Esophagus (tissue), 2 donors: ENCODE data around the gene ADAMTS17. TPM values are rescaled to one million over a fixed set of nuclear protein-coding genes. Genes with fewer than 3 reads are reported as not detected.

Experiments used
- H3K27ac ChIP-seq, 2 donors: one replicate each; pipeline ENCODE4 v1.5.1; 2013; ENCODE audit warnings: low read depth in 2 of 2, mild to moderate bottlenecking in 2 of 2, inconsistent platforms in 1 of 2, low read length in 1 of 2, moderate library complexity in 1 of 2
- H3K27me3 ChIP-seq, 2 donors: one replicate each; pipeline ENCODE4 v1.6.1; 2013; ENCODE audit warnings: low read length in 2 of 2, control low read depth in 1 of 2, mild to moderate bottlenecking in 1 of 2; ENCODE audit not compliant: insufficient read depth in 2 of 2, control insufficient read depth in 1 of 2
- H3K36me3 ChIP-seq, 2 donors: one replicate each; pipeline ENCODE4 v1.6.1; 2013; ENCODE audit warnings: low read length in 1 of 2; ENCODE audit not compliant: control insufficient read depth in 2 of 2, insufficient read depth in 2 of 2
- H3K4me1 ChIP-seq, 2 donors: one replicate each; pipeline ENCODE4 v1.6.1; 2013; ENCODE audit warnings: low read length in 1 of 2; ENCODE audit not compliant: control insufficient read depth in 2 of 2, insufficient read depth in 2 of 2
- H3K4me3 ChIP-seq, 2 donors: one replicate each; pipeline ENCODE4 v1.5.1; 2013; ENCODE audit warnings: low read length in 2 of 2, mild to moderate bottlenecking in 2 of 2, low read depth in 1 of 2, moderate library complexity in 1 of 2
- H3K9me3 ChIP-seq, 2 donors: one replicate each; pipeline ENCODE4 v1.6.1; 2013; ENCODE audit warnings: mild to moderate bottlenecking in 2 of 2, low read depth in 1 of 2, low read length in 1 of 2, moderate library complexity in 1 of 2; ENCODE audit not compliant: control insufficient read depth in 2 of 2, insufficient read depth in 1 of 2
- whole genome bisulfite sequencing, 2 donors: extraction: QIAGEN DNeasy Blood & Tissue Kit; methylation state at CpG; one replicate each; pipeline ENCODE4 v1.1.7; 2013; 5-methylcytosine and 5-hydroxymethylcytosine counted together
- polyA plus RNA-seq, 2 donors: library from polyadenylated mRNA; stranded (reverse); fragments of 200-250 nt; gene quantifications; one replicate each; pipeline ENCODE4 v1.2.3, GENCODE V29; 2013
- donor health status: healthy with polysubstance abuse.
- donor health status: Bipolar disorder and iron deficiency.

ADAMTS17 gene
- polyA plus RNA-seq, 2 donors = 2.1 to 6.9 TPM

GRCh38 chr15:100306098-100306497, 35.7 kb downstream of the ADAMTS17 start:
- Histone ChIP-seq H3K36me3 (no peaks in the 10 kb centered on the region), H3K4me1 (peaks cover 8 to 11% of the 10 kb centered on the region in 2 donors), H3K27ac (no peak overlapping the region), H3K27me3 (no peaks in the 10 kb centered on the region), H3K9me3 (no peaks in the 10 kb centered on the region), H3K4me3 (no peak overlapping the region)
- WGBS, 2 donors = 96 to 98% methylated on average over 8 of the region's 8 CpGs

GRCh38 chr15:100301910-100302431, 39.8 kb downstream of the ADAMTS17 start:
- Histone ChIP-seq H3K4me1 (no peaks in the 10 kb centered on the region), H3K9me3 (peaks cover 0 to 2% of the 10 kb centered on the region in 2 donors), H3K36me3 (no peaks in the 10 kb centered on the region), H3K27me3 (no peaks in the 10 kb centered on the region), H3K4me3 (no peak overlapping the region), H3K27ac (no peak overlapping the region)
- WGBS, 2 donors = 74 to 76% methylated on average over 2 of the region's 2 CpGs

- Histone ChIP-seq H3K4me3 (no peak overlapping the region), H3K27ac (no peak overlapping the region), H3K36me3 (no peaks in the 10 kb centered on the region), H3K4me1 (no peaks in the 10 kb centered on the region), H3K27me3 (no peaks in the 10 kb centered on the region), H3K9me3 (peaks cover 0 to 2% of the 10 kb centered on the region in 2 donors)
- 90 to 91% methylated on average over 7 of the region's 7 CpGs for WGBS, 2 donors
These were observed 43.5 kb downstream of the ADAMTS17 start for GRCh38 chr15:100298257-100298656.

GRCh38 chr15:100297812-100298211, 44.0 kb downstream of the ADAMTS17 start:
- no peaks in the 10 kb centered on the region for H3K27me3 ChIP-seq
- no peak overlapping the region for H3K27ac ChIP-seq
- no peaks in the 10 kb centered on the region for H3K36me3 ChIP-seq
- no peak overlapping the region for H3K4me3 ChIP-seq
- 85% methylated on average over 9 of the region's 9 CpGs for WGBS, 2 donors
- H3K4me1 ChIP-seq = no peaks in the 10 kb centered on the region
- peaks cover 0 to 2% of the 10 kb centered on the region in 2 donors for H3K9me3 ChIP-seq

- Histone ChIP-seq H3K4me3 (no peak overlapping the region), H3K27ac (no peak overlapping the region), H3K27me3 (no peaks in the 10 kb centered on the region), H3K36me3 (no peaks in the 10 kb centered on the region), H3K4me1 (no peaks in the 10 kb centered on the region), H3K9me3 (peaks cover 0 to 2% of the 10 kb centered on the region in 2 donors)
- 91 to 96% methylated on average over 8 of the region's 8 CpGs for WGBS, 2 donors
These were observed 45.7 kb downstream of the ADAMTS17 start for GRCh38 chr15:100295939-100296565.

GRCh38 chr15:100292010-100292409, 49.8 kb downstream of the ADAMTS17 start:
- Histone ChIP-seq H3K27me3 (no peaks in the 10 kb centered on the region), H3K9me3 (no peaks in the 10 kb centered on the region), H3K27ac (no peak overlapping the region), H3K4me3 (no peak overlapping the region), H3K36me3 (no peaks in the 10 kb centered on the region), H3K4me1 (no peaks in the 10 kb centered on the region)
- 98% methylated on average over 35 of the region's 35 CpGs for WGBS, 2 donors

- Histone ChIP-seq H3K27ac (no peak overlapping the region), H3K9me3 (no peaks in the 10 kb centered on the region), H3K4me3 (no peak overlapping the region), H3K27me3 (no peaks in the 10 kb centered on the region), H3K36me3 (no peaks in the 10 kb centered on the region), H3K4me1 (no peaks in the 10 kb centered on the region)
- 52 to 58% methylated on average over 2 of the region's 2 CpGs for whole genome bisulfite sequencing, 2 donors
These were observed 50.7 kb downstream of the ADAMTS17 start for GRCh38 chr15:100291106-100291505.

GRCh38 chr15:100285641-100286295, 56.0 kb downstream of the ADAMTS17 start:
- 93 to 96% methylated on average over 15 of the region's 15 CpGs for WGBS, 2 donors
- Histone ChIP-seq H3K36me3 (peaks cover 0 to 2% of the 10 kb centered on the region in 2 donors), H3K4me3 (no peak overlapping the region), H3K27me3 (no peaks in the 10 kb centered on the region), H3K27ac (no peak overlapping the region), H3K4me1 (no peaks in the 10 kb centered on the region), H3K9me3 (no peaks in the 10 kb centered on the region)

GRCh38 chr15:100284701-100285100, 57.1 kb downstream of the ADAMTS17 start:
- Histone ChIP-seq H3K27ac (no peak overlapping the region), H3K9me3 (no peaks in the 10 kb centered on the region), H3K4me3 (no peak overlapping the region), H3K36me3 (peaks cover 0 to 2% of the 10 kb centered on the region in 2 donors), H3K4me1 (no peaks in the 10 kb centered on the region), H3K27me3 (no peaks in the 10 kb centered on the region)
- WGBS, 2 donors = 24 to 31% methylated on average over 6 of the region's 6 CpGs
